ENCODE results near the gene KSR1. TPM values are rescaled to one million over a fixed set of nuclear protein-coding genes. Genes with fewer than 3 reads are reported as not detected.
"Not testable (repeated sequence)": the region's sequence is repeated elsewhere in the genome, so short reads cannot be mapped to it uniquely, and the experiment has no call there.

The KSR1 gene
- polyA plus RNA-seq, 1 experiment = 28.2 TPM

DNA sequence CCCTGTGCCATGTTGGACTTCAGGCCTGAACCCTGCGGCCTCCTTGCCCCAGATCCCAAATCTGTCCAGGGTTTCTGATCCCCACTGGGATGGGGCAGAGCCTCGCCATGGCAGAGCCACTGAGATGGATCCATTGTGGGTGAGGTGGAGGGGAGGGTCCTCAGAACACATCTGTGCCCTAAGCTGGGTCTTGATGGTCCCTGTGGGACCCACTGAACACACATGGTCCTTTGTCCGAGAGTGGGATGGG lies 38.0 kb upstream of the KSR1 start:
- no peak overlapping the region for H3K4me3 ChIP-seq (ENCODE audit: low read depth, low read length)
- no peak overlapping the region for H3K27ac ChIP-seq (ENCODE audit: low read depth, low read length)
- ChIA-PET POLR2A (no interaction called here), CTCF (interaction anchor here (1.0 kb wide), 1 partner anchor 185 kb away, joined by 4 read pairs; no protein-coding TSS in a partner anchor)
- TF ChIP-seq, protein P1, sequence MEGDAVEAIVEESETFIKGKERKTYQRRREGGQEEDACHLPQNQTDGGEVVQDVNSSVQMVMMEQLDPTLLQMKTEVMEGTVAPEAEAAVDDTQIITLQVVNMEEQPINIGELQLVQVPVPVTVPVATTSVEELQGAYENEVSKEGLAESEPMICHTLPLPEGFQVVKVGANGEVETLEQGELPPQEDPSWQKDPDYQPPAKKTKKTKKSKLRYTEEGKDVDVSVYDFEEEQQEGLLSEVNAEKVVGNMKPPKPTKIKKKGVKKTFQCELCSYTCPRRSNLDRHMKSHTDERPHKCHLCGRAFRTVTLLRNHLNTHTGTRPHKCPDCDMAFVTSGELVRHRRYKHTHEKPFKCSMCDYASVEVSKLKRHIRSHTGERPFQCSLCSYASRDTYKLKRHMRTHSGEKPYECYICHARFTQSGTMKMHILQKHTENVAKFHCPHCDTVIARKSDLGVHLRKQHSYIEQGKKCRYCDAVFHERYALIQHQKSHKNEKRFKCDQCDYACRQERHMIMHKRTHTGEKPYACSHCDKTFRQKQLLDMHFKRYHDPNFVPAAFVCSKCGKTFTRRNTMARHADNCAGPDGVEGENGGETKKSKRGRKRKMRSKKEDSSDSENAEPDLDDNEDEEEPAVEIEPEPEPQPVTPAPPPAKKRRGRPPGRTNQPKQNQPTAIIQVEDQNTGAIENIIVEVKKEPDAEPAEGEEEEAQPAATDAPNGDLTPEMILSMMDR (IDR thresholded peaks at IDR 0.05; ENCODE audit: low read depth, low read length) = no peak
- no peak for DNase-seq (ENCODE audit: low read depth, low spot score)
- peaks cover 6% of the 10 kb centered on the region for H3K27me3 ChIP-seq (ENCODE audit: control insufficient read depth, insufficient read depth, low read length)
- H3K9me3 ChIP-seq (ENCODE audit: control insufficient read depth, insufficient read depth, low read length) = no peaks in the 10 kb centered on the region

DNA sequence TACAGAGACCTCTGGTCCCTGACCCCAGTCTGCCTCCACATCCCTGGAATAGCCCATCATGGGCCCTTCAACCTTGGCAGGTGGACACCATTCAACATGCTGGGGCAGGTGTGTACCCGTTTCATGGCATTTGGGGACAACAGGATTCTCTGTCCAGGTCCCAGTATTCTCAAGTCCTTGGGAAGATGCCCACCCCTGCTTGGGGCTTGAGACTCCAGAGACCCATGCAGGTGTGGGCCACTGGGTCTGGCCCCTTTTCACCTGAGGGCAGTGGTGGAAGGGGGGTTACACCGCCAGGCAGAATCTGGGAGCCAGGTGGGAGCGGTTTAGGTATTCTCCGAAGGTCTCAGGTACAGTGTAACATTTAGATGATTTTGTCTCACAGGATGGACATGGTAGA lies 37.1 kb upstream of the KSR1 start:
- Histone ChIP-seq H3K9me3 (ENCODE audit: control insufficient read depth, insufficient read depth, low read length) (no peaks in the 10 kb centered on the region), H3K27me3 (ENCODE audit: control insufficient read depth, insufficient read depth, low read length) (peaks cover 6% of the 10 kb centered on the region), H3K4me3 (ENCODE audit: low read depth, low read length) (no peak overlapping the region), H3K27ac (ENCODE audit: low read depth, low read length) (no peak overlapping the region)
- DNase-seq (ENCODE audit: low read depth, low spot score) = no peak
- ChIA-PET CTCF (interaction anchor here (1.0 kb wide), 1 partner anchor 184 kb away, joined by 4 read pairs; no protein-coding TSS in a partner anchor), POLR2A (no interaction called here)
- TF ChIP-seq, protein P1 (IDR thresholded peaks at IDR 0.05; ENCODE audit: low read depth, low read length) = no peak

DNA sequence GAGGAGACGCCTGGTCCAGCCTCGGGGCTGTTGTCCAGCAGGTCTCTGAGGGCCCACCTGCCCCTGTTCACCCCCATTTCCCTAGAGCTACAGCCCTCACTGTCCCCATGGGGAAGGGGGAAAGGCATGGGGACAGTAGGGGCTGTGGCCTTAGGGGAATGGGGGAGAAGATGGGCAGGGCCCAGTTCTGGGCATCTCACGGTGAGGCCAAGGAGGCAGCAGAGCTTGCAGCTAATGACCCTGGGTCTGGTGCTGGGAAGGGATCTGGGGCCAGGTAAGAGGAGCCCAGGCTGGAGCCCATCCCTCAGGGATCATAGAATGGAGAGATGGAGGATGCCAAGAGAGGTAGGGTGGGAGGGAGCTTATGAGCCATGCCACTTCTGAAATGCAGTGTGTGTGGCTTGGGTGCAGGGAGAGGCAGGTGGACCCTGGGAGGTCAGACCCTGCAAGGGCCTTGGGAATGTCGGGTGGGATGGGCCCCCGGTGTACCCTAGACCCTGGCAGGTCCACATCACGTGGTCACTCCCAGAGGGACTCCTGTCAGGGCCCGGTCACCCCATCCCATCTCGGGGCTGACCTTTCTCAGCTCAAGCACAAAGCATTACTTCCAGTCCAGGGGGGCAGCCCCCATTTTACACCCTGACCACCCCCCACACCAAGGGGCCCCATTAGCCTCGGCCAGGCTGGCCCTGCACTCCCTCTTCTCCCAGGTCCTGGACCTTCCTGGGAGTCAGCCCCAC lies 35.9 kb upstream of the KSR1 start:
- no peak overlapping the region for H3K27ac ChIP-seq (ENCODE audit: low read depth, low read length)
- no peaks in the 10 kb centered on the region for H3K9me3 ChIP-seq (ENCODE audit: control insufficient read depth, insufficient read depth, low read length)
- POLR2A ChIA-PET = interaction anchor here (0.6 kb wide), 1 partner anchor 14 kb away, joined by 8 read pairs; no protein-coding TSS in a partner anchor
- CTCF ChIA-PET = interaction anchor here (1.0 kb wide), 1 partner anchor 10 kb away, joined by 3 read pairs; no protein-coding TSS in a partner anchor
- no peak for DNase-seq (ENCODE audit: low read depth, low spot score)
- H3K27me3 ChIP-seq (ENCODE audit: control insufficient read depth, insufficient read depth, low read length) = peaks cover 6% of the 10 kb centered on the region
- TF ChIP-seq, protein P1 (IDR thresholded peaks at IDR 0.05; ENCODE audit: low read depth, low read length) = no peak
- no peak overlapping the region for H3K4me3 ChIP-seq (ENCODE audit: low read depth, low read length)

DNA sequence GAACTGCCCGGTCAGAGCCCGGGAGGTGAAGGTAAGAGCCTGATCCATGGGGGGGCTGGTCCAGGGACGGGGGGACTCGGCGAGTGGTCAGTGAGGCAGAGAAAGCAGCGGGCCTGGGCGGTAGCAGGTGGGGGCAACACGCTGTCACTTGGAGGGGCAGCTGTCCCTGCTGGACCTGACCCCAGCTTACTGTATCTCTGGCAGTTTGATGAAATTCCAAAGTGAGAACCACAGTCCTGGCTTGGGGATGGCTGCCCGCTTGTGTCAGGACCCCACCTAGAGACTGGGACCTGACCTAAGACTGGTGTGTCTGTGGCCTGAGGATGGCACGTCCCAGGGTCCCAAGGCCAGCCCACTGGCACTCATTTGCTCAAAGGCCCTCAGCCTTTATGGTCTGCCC lies 35.1 kb upstream of the KSR1 start:
- ChIA-PET CTCF (interaction anchor here (0.6 kb wide), 1 partner anchor 207 kb away, joined by 3 read pairs; no protein-coding TSS in a partner anchor), POLR2A (interaction anchor here (0.6 kb wide), 1 partner anchor 15 kb away, joined by 8 read pairs; no protein-coding TSS in a partner anchor)
- Histone ChIP-seq H3K27ac (ENCODE audit: low read depth, low read length) (no peak overlapping the region), H3K9me3 (ENCODE audit: control insufficient read depth, insufficient read depth, low read length) (no peaks in the 10 kb centered on the region), H3K4me3 (ENCODE audit: low read depth, low read length) (no peak overlapping the region), H3K27me3 (ENCODE audit: control insufficient read depth, insufficient read depth, low read length) (peaks cover 6% of the 10 kb centered on the region)
- TF ChIP-seq, protein P1 (IDR thresholded peaks at IDR 0.05; ENCODE audit: low read depth, low read length) = no peak
- no peak for DNase-seq (ENCODE audit: low read depth, low spot score)

DNA sequence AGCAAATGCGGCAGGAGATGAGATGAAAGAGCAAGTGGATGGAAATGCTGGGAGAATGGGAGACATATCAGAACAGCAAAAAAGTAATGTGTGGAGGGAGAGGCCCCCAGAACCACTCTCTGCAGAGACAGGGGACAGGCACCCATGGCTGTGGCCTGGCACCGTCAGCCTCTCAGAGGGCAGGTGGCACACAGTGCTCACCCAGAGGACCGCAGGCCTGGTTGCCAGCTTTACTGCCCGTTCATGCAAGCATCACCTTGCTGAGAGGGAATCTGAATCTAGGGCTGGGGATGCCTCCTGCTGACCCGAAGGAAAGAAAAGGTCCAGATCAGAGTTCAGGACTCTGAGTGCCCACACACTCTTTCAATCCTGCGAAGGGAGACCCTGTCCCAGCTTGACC lies 34.6 kb upstream of the KSR1 start:
- H3K9me3 ChIP-seq (ENCODE audit: control insufficient read depth, insufficient read depth, low read length); H3K27me3 ChIP-seq (ENCODE audit: control insufficient read depth, insufficient read depth, low read length); H3K4me3 ChIP-seq (ENCODE audit: low read depth, low read length); POLR2A ChIA-PET; DNase-seq (ENCODE audit: low read depth, low spot score); H3K27ac ChIP-seq (ENCODE audit: low read depth, low read length): not testable (repeated sequence)
- CTCF ChIA-PET = interaction anchor here (0.6 kb wide), 1 partner anchor 206 kb away, joined by 3 read pairs; no protein-coding TSS in a partner anchor

Measured in AG04450 (cell line).